HG03039 (cell line): ENCODE results near the gene PFN2.

Source experiments
- ATAC-seq: cut with Tn5 transposase; IDR thresholded peaks from one replicate; pipeline ENCODE4 v1.9.1; 2021; ENCODE audit warnings: mild to moderate bottlenecking, moderate library complexity; ENCODE audit not compliant: unreplicated experiment

The PFN2 gene

GRCh38 chr3:149933008-149933407 lies 37.7 kb downstream of the PFN2 start:
- no peak for ATAC-seq

- no peak for ATAC-seq
Measured at GRCh38 chr3:149920119-149920518, 50.6 kb downstream of the PFN2 start.

GRCh38 chr3:149919509-149919908 lies 51.2 kb downstream of the PFN2 start:
- no peak for ATAC-seq

DNA sequence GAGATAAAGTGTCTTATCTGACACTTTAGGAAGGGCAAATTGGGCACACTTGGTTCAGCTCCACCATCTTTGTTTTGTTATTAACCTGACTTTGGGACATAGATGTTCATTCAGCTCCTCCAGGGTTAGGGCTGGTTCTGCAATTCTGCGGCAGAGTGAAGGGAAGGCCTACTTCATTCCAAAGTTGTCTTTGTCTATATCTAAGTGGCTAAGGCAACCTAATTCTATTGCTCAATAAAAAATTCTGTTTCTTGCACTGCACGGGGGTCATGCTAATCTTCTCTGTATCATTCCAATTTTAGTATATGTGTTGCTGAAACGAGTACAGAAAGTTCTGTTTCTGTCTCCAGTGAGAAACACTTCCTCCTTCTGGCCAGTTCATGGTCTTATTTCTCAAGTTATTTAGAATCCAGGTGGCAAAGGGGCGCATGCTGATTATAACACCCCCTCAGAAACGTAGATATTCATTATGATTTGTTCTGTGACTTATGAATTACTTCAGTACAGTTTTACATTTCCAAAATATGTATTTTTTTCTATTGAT lies 53.5 kb downstream of the PFN2 start:
- ATAC-seq, result no peak
